ENCODE results near the gene ZNF853.

- TF ChIP-seq REST (IDR thresholded peaks at IDR 0.05; ENCODE audit: insufficient replicate concordance, low read depth): no peak
- TF ChIP-seq SPI1 (IDR thresholded peaks at IDR 0.05; ENCODE audit: borderline replicate concordance, low read depth): no peak
These were observed 16.2 kb downstream of the ZNF853 start for GRCh38 chr7:6631605-6632004.
